GM19025 (cell line): Measurements from ENCODE around the gene ORAI1.
A peak's percentile ranks its signal among the peaks of the same experiment; 100 is the strongest.
"Not testable (repeated sequence)": the region's sequence is repeated elsewhere in the genome, so short reads cannot be mapped to it uniquely, and the experiment has no call there.

Source experiments
- ATAC-seq: cut with Tn5 transposase; IDR thresholded peaks from one replicate; pipeline ENCODE4 v1.9.1; 2021; ENCODE audit warnings: mild to moderate bottlenecking, low read depth, moderate library complexity; ENCODE audit not compliant: unreplicated experiment

The ORAI1 gene

DNA sequence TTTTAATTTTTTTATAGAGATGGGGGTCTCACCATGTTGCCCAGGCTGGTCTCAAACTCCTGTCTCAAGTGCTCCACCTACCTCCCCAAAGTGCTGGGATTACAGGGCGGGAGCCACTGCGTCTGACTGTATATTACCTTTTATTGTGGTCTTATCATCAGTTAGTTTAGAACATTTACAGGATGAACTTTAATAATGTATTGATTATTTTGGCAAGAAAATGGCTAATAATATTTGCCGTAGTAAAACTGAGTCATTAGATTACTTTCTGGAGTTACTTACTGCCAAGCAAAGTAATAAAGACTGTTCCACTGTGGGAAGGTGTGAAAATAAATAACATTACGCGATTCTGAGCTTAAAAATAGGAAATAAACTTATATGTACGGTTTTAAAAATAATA lies 23.6 kb upstream of the ORAI1 start:
- ATAC-seq: no peak

DNA sequence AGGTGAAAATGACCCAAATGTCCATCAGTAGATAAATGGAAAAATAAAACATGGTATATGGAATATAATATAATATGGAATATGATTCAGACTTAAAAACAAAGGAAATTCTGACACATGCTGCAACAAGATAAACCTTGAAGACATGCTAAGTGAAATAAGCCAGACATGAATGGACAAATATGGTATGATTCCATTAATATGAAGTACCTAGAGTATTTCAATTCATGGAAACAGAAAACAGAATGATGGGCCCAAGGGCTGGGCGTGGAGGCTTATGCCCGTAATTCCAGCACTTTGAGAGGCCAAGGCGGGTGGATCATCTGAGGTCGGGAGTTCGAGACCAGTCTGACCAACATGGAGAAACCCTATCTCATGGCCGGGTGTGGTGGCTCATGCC lies 22.7 kb upstream of the ORAI1 start:
- ATAC-seq: no peak

DNA sequence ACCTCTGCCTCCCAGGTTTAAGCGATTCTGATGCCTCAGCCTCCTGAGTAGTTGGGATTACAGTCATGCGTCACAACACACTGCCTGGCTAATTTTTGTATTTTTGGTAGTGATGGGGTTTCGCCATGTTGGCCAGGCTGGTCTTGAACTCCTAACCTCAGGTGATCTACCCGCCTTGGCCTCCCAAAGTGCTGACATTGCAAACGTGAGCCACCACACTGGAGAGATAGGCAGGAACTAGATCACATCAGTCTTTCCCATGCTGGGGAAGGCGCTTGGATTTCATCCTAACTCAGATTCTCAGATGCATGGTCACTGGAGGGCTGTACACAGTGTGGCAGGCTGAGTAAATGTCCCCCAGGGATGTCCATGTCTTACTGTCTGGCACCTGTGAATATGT lies 18.0 kb upstream of the ORAI1 start:
- no peak for ATAC-seq

DNA sequence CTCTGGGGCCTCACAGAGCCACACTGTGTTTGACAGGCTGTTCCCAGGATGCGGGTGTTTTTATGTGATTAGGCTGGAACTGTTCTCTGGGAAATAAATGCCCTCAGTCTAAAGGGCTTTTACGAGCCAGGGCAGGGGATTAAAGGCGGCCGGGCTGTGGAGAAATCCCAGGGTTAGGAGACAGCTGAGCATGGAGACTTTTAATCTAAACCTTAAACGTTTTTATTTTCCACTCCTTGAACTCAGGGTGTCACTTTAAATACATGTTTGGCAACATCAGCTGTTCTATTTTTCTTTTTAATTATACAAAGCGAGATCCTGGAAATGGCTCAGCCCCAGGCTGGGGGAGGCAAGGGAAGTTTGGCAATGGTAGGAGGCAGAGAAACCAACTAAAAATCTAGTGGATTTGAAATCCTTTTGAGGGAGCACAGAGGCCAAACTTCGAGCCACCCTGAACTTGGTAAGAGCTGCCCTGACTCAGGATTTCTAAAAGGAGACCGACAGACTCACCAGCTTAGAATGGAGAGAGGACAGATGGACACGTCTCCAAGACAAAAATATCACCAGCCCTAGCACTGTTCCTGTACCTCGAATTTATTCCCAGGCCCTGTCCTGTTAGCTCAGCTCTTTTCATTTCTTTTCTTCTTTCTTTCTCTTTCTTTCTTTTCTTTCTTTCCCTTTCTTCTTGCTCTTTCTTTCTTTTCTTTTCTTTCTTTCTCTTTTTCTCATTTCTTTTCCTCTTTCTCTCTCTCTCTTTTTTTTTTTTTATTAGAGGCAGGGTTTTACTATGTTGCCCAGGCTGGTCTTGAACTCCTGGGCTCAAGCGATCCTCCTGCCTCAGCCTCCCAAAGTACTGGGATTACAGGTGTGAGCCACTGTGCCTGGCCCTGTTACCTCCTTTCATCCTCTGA lies 15.8 kb upstream of the ORAI1 start:
- ATAC-seq: no peak

DNA sequence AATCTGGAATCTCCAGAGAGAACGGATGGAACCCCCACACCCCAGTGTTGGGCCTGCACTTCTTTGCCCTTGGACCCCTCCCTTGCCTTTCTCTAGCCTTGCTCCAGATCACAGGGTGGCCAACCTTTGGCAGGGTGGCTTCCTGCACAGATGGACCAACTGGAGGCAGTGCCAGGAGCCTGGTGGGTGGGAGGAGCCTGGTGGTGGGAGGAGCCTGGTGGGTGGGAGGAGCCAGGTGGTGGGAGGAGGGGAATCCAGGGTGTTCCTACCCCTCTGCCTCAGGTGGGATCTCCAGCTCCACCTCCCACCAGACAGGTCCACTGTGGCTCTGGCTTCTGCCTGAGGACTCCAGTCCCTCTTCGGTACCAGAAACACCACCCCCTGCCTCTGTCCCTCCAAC lies 15.0 kb upstream of the ORAI1 start:
- ATAC-seq: no peak

DNA sequence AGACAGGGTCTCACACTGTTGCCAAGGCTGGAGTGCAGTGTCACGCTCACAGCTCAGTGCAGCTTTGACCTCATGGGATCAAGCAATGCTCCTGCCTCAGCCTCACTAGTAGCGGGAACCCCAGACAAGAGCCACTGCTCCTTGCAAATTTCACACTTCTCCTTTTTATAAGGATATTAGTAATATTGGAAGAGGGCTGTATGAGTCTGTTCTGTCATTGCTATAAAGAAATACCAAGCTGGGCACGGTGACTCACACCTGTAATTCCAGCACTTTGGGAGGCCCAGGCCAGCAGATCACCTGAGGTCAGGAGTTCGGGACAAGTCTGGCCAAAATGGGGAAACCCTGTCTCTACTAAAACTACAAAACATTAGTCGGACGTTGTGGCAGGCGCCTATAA lies 12.9 kb upstream of the ORAI1 start:
- no peak for ATAC-seq

DNA sequence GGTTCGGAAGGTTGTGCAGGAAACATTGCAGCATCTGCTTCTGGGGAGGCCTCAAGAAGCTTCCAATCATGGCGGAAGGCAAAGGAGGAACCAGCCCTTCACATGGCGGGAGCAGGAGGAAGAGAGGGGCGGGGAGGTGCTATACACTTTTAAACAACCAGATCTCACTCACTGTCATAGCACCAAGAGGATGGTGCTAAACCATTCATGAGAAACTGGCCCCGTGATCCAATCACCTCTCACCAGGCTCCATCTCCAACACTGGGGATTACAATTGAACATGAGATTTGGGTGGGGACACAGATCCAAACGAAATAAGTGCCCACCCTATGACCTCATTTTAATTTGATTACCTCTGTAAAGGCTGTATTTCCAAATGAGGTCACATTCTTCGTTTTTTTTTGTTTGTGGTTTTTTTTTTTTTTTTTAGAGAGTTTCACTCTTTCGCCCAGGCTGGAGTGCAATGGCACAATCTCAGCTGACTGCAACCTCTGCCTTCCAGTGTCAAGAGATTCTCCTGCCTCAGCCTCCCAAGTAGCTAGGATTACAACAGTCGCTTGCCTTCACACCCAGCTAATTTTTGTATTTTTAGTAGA lies 11.4 kb upstream of the ORAI1 start:
- no peak for ATAC-seq

DNA sequence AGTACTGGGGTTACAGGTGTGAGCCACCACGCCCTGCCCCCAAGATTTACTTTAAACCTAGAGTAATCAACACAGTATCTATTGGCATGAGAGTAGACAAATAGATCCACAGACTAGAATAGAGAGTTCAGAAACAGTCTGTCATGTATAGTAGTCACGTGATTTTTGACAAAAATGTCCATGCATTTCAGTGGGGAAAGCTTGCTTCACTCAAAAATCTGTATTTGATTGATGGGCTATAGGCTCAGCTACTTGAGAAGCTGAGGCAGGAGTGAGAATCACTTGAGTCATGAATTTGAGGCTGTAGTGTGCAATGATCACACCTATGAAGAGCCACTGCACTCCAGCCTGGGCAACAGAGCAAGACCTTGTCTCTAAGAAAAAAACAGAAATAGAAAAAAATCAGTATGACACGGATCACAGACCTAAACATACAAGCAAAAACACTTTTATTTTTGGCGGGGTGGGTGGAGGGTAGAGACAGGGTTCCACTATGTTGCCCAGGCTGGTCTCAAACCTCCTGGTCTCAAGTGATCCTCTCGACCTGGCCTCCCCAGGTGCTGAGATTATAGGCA lies 7.6 kb upstream of the ORAI1 start:
- no peak for ATAC-seq

DNA sequence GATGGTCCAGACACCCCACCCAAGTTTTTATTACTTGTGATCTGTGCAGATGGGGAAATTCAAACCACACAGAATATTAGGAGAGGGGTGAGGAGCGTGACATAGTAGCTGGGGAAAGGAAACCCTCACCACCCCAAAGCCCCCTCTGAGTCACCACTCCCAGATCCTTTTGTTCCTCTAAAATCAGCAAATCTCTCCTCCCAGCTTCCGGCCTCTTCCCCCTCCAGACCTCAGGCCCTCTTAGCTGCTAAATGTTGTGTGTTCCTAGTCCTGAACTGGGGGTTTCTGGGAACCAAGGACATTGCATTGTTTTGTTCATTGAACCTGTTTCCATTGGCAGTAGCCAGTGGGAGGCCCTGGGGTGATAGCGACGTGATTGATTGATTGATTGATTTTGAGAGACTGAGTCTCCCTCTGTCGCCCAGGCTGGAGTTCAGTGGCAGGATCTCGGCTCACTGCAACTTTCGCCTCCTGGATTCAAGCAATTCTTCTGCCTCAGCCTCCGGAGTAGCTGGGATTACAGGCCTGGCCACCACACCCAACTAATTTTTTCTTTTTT lies 5.9 kb upstream of the ORAI1 start:
- ATAC-seq: no peak

DNA sequence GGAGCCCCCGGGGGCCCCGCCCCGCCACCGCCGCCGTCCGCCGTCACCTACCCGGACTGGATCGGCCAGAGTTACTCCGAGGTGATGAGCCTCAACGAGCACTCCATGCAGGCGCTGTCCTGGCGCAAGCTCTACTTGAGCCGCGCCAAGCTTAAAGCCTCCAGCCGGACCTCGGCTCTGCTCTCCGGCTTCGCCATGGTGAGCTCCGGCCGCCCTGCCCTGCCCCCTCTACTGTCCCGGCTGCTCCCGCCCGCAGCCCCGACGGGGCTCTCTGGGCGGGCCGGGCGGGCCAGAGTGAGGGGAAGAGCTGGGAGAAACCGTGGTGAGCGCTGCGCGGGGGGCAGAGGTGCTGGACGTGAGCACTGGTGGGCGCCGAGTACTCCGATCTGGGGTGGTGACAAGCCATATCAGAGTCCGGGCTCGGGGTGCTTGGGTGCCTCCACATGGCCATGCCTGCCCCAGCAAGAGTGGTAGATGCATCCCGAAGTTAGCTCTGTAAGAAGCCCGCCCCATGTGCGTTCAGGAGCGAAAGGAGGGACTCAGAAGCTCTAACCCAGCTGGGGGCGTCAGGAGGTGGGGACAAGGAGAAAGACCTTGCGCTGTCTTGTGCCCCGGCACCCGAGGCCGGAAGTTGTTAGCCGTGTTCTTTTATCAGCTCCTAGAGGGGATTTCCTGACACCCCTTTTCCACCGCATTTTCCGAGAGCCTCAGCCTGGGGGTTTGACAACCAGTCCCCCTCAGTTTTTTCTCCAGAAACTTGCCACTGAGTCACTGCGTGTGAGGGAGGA lies 717 bp downstream of the ORAI1 start:
- ATAC-seq: peak; percentile 25

DNA sequence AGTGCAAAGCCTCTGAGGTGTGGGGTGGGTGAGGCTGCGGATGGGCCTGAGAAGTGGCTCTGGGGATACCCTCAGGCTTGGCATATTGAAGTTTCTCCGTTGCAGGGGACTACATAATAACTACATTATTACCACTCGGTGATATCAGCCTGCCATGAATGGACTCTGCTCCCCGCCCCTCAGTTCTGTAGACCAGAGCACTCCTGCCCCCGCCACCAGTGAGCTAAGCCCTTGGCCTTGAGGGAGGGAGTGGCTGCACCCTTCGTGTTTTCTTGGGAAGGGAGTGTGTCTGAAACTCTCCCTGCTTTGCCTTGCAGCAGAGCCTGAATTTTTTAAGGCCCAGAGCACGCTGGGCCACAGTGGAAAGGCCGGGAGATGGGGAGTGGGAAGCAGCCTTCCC lies 1.7 kb downstream of the ORAI1 start:
- no peak for ATAC-seq

DNA sequence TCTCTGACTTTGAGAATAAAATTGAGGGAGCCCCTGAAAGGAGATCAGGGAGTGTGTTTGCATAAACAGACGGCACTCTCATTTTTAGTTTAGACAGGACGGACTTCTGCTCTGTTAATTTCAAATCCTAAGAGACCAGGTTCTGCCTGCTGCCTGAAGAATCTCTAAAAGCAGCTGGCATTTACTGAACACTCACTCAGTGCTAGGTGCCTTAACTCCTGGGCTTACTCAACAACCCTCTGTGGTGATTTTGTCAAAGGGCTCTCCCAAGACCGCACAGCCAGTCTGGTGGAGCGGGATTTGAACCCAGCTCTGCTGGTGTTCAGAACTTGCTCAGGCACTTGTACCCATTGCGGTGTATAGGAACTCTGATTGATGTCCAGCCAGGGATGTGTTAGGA lies 2.2 kb downstream of the ORAI1 start:
- ATAC-seq: no peak

DNA sequence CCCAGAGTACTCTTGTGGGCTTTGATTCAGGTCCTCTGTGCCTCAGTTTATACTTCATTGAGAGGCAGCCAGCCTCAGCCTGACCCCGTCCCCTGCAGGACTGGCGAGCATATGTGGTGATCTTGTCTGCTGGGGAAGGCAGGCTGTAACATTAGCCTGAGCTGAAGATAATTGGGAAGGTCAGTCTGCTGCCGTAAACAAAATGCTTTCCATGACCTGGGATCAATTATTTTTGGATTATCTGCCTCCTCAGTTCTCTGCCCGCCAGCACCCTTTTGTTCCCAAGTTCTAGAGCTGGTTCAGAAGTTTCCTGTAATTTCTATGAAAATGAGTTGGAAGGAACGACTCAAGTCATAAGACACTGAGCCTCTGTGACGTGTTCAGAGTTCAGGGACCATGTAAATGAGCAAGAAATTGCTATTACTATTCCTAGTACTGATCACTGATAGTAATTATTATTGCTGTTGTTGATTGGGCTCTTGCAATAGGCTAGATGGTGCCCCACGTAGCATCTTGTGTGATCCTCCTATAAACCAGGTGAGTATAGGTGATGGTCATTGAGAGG lies 4.5 kb downstream of the ORAI1 start:
- no peak for ATAC-seq

DNA sequence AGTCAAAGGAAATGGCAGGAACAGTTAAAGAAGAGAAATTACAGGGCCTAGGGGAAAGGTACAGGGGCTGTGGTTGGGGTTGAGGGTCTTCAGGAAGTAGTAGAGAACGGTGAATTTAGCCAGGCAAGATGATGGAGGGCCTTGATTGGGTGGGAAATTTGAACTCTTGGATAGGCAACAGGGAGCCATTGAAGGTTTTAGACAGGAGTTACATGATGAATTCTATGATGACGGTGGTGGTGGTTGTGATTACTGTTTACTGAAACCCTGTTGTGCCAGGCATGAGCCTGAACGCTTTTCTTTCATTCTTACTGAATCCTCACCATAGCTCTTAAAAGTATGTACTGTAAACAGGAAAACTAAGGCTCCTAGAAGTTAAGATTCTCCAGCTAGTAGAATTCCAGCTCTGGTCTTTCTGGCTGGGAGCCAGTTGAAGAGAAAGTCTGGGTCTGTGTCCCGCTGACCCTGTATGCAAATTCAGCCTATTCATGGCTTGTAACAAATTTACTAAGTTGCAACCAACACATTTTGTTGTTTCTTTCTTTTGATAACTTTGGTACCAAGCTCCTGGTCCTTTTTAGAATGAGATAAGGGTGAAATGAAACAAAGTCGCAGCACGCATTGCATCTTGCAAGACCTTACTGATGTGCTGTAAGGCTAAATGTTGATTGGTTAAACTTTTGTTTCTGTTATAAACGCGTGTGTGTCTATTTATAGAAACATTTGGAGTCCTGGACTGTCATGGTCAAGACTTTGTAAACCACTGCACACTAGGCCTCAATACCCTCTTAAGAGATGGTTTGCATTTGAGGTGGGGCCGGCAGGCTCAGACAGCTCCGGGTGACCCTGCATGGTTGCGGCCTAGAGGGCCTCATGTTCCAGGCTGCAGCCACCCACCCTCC lies 6.0 kb downstream of the ORAI1 start:
- no peak for ATAC-seq

DNA sequence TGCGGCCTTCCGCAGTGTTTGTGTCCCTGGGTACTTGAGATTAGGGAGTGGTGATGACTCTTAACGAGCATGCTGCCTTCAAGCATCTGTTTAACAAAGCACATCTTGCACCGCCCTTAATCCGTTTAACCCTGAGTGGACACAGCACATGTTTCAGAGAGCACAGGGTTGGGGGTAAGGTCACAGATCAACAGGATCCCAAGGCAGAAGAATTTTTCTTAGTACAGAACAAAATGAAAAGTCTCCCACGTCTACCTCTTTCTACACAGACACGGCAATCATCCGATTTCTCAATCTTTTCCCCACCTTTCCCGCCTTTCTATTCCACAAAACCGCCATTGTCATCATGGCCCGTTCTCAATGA lies 7.5 kb downstream of the ORAI1 start:
- ATAC-seq: not testable (repeated sequence)

DNA sequence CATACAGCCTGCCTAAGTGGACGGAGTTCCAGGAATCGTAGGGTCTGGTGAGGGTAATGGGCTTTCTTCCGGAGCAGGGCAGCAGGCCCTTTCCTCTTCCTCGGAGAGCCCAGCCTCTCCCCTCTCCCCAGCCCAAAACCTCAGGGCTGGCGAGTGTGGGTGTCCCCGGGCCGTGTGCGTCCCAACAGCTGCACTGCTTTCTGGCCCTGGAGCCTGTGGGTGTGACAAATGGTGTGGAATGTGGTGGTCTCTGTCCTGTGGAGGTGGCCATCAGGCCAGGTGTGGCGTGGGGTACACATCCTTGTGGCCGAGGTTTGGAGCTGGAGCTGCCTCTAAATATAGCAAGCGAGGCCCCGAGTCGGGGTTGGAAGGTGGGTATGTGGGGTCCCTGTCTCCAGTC lies 8.5 kb downstream of the ORAI1 start:
- ATAC-seq: no peak

DNA sequence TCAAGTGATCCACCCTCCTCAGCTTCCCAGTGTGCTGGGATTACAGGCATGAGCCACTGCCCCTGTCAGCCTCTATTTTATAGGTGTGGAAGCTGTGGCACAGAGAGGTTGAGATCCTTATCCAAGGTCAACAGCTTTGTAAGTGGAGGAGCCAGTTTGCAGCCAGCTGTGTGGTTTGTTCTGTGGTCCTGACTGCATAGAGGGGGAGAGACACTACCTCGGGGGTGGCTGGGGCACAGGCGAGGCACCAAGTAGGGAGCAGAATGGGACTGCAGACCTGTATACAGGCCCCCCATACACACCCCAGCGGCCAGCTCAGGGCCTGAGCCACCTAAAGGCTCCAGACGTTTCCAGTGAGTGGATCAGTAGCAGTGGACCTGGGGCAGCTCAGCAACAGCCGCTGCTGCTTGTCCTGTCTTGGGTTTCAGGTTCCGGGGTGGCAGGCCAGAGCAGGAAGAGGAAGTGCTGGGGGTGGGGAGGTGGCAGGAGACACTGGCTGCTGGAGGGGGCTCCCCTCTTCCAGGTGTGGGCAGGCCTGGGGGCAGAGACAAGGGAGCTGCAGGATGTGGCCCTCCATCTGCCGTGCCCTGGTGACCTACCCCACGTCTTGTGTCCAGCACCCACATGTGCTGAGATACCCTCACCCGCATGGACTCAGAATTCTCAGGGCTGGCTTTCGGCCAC lies 11.0 kb downstream of the ORAI1 start:
- no peak for ATAC-seq

DNA sequence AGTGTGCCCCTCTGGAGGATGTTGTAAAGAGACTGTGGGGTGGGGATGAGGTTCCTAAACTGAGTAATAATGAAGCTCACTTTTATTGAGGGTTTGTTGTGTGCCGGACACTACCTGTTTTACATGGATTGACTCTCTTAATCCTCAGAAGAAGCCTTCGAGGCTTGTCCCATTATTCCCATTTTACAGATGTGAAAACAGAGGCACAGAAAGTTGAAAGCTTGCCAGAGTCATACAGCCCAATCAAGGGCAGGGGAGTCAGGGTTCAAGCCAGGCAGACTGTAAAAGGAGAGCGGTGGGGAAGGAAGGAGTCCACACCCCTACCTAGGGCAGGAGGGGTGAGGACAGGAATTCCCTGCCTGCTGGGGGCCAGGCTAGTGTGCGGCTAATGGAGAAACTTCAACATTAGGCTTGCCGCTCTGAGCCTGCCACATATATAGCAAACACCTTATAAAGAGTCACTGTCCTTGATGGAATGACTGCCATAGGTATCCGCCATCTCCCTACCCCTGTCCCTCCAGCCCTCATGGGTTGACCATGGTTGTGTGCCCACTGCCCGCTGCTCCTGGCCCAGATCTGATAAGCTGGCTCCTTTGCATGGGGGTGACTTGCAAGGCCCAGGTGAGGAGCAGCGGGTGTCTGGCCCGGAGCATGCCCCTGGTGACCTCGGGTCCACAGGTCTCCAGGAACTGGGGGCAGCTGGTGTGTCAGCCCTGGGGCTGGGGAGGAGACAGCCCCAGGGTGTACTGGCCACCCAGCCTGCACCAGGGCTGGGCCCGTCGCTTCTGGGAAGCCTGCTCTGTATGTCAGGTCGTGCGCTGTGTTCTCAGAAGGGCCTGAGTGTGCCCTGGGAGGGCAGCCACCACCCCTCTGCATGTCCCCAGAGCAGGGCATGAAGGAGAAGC lies 12.2 kb downstream of the ORAI1 start:
- ATAC-seq: no peak
